Measurements from ENCODE around the gene TIMMDC1. TPM values are rescaled to one million over a fixed set of nuclear protein-coding genes. Genes with fewer than 3 reads are reported as not detected.

TIMMDC1 gene
- total RNA-seq, 1 donor from 2014 or later, result 75.4 TPM

DNA sequence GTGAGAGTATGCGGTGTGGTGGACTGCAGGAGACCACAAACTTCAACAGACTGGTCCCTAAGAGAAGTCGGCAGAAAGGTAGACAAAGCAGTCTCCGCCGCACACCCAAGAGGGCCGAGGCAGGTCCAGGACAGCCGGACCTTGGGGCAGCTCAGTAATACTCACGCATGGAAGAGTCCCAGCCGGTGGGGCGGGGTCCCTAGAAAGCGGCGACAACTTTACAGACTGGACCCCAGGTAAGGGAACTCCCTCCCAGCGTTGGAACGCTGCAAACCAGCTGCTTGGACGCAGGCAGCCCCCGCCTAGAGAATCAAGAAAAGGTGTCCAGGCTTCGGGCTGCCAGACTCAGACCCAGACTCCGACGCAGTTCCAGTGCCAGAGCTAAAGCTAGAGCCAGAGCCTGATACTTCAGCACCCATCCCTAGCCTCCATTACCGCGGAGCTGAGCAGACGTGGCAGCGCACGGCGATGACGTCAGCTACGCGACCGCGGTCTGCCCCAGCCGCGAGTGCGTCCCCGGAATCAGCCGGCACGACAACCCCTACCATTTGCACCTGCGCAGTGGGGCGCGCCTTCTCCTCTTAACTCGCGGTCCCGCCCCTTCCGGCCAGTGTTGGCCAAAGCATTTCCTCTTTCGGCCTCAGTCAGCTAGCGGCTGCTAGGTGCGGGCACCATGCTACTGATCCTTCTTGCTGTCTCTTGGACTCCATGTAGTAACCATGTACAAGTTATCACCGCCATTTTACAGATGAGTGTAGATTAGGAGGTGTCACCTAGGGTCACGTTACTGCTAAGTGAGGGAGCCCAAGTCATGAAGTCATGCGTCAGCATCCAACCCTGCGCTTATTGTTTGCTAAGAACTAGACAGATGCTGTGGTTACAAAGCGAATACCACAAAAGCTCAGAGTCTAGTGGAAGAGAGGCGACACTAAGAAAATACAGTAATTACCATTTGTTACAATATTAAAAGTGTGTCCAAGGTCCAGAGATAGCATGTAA is 34.9 kb upstream of the TIMMDC1 start, which contains the start of gene TMEM39A:
TSS of gene TMEM39A (minus strand) at position 445 of the 999 bp plus-strand sequence. CDS start 1,541 bp downstream, outside the sequence.
- TF ChIP-seq, protein P1, sequence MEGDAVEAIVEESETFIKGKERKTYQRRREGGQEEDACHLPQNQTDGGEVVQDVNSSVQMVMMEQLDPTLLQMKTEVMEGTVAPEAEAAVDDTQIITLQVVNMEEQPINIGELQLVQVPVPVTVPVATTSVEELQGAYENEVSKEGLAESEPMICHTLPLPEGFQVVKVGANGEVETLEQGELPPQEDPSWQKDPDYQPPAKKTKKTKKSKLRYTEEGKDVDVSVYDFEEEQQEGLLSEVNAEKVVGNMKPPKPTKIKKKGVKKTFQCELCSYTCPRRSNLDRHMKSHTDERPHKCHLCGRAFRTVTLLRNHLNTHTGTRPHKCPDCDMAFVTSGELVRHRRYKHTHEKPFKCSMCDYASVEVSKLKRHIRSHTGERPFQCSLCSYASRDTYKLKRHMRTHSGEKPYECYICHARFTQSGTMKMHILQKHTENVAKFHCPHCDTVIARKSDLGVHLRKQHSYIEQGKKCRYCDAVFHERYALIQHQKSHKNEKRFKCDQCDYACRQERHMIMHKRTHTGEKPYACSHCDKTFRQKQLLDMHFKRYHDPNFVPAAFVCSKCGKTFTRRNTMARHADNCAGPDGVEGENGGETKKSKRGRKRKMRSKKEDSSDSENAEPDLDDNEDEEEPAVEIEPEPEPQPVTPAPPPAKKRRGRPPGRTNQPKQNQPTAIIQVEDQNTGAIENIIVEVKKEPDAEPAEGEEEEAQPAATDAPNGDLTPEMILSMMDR (IDR thresholded peaks at IDR 0.05; ENCODE audit: partially characterized antibody, unreplicated experiment), result peak; percentile 32
- peak within 1 kb of the TSS; percentile 87 for H3K27ac Mint-ChIP-seq (ENCODE audit: unreplicated experiment)
- peak within 1 kb of the TSS; percentile 98 for H3K4me3 Mint-ChIP-seq (ENCODE audit: unreplicated experiment)
- H3K4me1 Mint-ChIP-seq (ENCODE audit: low read depth, unreplicated experiment), result peaks cover 7% of the 10 kb centered on the region
- peak; percentile 100 for DNase-seq
- no peaks in the 10 kb centered on the region for H3K36me3 Mint-ChIP-seq (ENCODE audit: unreplicated experiment)
- peaks cover 10% of the 10 kb centered on the region for H3K9me3 Mint-ChIP-seq (ENCODE audit: unreplicated experiment)
- H3K27me3 Mint-ChIP-seq (ENCODE audit: unreplicated experiment), result peaks cover 10% of the 10 kb centered on the region

DNA sequence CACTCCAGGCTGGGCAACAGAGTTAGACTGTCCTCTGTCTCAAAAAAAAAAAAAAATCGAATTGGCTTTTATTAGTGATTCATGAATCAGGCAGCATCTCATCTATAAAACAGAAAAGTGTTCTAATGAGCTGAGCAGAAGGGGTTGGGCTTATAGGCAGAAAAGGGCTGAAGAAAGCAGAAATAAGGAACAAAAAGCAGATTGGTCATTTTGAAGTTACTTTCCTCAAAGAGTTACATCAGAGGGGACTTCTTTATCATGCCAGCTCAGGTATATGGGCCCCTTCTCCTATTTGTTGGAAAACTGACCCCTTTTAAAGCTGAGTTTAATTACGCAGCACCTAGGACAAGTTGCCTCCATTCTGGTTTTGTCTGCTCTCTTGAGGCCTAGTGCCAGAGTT is 30.3 kb upstream of the TIMMDC1 start:
- DNase-seq, result no peak
- H3K36me3 Mint-ChIP-seq (ENCODE audit: unreplicated experiment), result no peaks in the 10 kb centered on the region
- H3K27me3 Mint-ChIP-seq (ENCODE audit: unreplicated experiment), result peaks cover 10% of the 10 kb centered on the region
- peak overlapping the region; percentile 97 for H3K4me3 Mint-ChIP-seq (ENCODE audit: unreplicated experiment)
- peaks cover 8% of the 10 kb centered on the region for H3K9me3 Mint-ChIP-seq (ENCODE audit: unreplicated experiment)
- TF ChIP-seq, protein P1 (IDR thresholded peaks at IDR 0.05; ENCODE audit: partially characterized antibody, unreplicated experiment), result no peak
- peak overlapping the region; percentile 90 for H3K27ac Mint-ChIP-seq (ENCODE audit: unreplicated experiment)
- peaks cover 18% of the 10 kb centered on the region for H3K4me1 Mint-ChIP-seq (ENCODE audit: low read depth, unreplicated experiment)

DNA sequence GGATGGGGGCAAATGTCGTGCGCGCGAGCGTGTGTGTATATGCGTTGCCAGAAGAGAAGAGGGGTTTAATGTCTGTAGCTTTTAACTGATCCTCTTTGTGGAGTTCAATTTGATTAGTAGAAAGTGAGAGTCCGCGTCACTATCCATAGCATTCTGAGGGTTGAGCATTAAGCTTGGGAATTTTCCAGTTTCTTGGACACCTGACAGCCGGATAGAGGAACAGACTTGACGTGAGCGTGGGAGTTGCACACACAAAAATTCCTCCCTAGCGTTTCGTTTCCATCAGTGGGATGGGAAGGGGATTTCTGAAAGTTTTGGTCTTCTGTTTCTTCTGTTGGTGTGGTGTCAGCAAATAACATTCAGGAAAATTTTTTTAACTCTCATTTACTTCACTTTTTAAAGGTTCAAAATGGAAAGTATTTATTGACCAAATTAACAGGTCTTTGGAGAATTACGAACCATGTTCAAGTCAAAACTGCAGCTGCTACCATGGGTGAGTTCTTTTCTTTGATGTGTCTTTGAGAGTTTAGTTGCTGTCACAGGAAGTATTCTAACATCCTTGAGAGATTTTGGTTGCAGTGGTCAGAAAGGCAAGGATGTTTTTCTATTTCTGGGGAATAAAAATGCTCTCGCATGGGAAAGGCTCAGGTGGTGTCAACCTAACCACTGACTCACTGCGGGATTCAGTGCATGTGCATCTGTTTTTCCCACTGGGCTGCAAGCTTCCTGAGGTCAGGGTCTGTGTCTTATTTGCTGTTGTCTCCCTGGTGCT is 28.7 kb upstream of the TIMMDC1 start:
- Mint-ChIP-seq H3K27me3 (ENCODE audit: unreplicated experiment) (peaks cover 5% of the 10 kb centered on the region), H3K4me1 (ENCODE audit: low read depth, unreplicated experiment) (peaks cover 14% of the 10 kb centered on the region), H3K27ac (ENCODE audit: unreplicated experiment) (peak overlapping the region; percentile 91), H3K9me3 (ENCODE audit: unreplicated experiment) (peaks cover 3% of the 10 kb centered on the region), H3K4me3 (ENCODE audit: unreplicated experiment) (peak overlapping the region; percentile 97), H3K36me3 (ENCODE audit: unreplicated experiment) (no peaks in the 10 kb centered on the region)
- DNase-seq, result no peak
- TF ChIP-seq, protein P1 (IDR thresholded peaks at IDR 0.05; ENCODE audit: partially characterized antibody, unreplicated experiment), result no peak

DNA sequence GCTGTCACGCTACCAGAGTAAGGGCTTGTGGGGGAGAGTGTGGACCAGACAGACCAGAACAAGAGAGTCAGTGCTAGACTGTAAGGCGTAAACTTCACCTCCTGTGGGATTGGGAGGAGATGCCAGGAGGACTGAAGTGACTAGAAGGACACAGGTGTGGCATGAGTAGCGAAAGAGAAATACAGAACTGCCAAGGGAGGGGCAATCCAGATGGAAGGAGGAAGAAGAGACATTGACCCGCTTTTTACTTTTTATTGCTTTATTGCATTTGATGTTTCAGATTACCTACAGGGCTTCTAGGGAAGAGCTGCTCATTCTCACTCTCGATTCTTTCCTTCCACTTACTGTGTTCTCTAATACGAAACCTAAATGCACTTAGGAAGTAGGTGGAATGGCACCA is 27.5 kb upstream of the TIMMDC1 start:
- Mint-ChIP-seq H3K36me3 (ENCODE audit: unreplicated experiment) (no peaks in the 10 kb centered on the region), H3K4me3 (ENCODE audit: unreplicated experiment) (peak overlapping the region; percentile 38), H3K4me1 (ENCODE audit: low read depth, unreplicated experiment) (peaks cover 14% of the 10 kb centered on the region), H3K27ac (ENCODE audit: unreplicated experiment) (no peak overlapping the region), H3K9me3 (ENCODE audit: unreplicated experiment) (peaks cover 3% of the 10 kb centered on the region), H3K27me3 (ENCODE audit: unreplicated experiment) (peaks cover 5% of the 10 kb centered on the region)
- no peak for DNase-seq
- TF ChIP-seq, protein P1 (IDR thresholded peaks at IDR 0.05; ENCODE audit: partially characterized antibody, unreplicated experiment), result no peak

Measured in glutamatergic neuron (in vitro differentiated cells).